KG1 (cell line): ENCODE measurements around the gene POLG2.
"Not testable (repeated sequence)": the region's sequence is repeated elsewhere in the genome, so short reads cannot be mapped to it uniquely, and the experiment has no call there.

Experiments
- DNase-seq: peaks from one replicate; lab custom pipeline; 2025; lab: John Stamatoyannopoulos, UW

Gene POLG2

DNA sequence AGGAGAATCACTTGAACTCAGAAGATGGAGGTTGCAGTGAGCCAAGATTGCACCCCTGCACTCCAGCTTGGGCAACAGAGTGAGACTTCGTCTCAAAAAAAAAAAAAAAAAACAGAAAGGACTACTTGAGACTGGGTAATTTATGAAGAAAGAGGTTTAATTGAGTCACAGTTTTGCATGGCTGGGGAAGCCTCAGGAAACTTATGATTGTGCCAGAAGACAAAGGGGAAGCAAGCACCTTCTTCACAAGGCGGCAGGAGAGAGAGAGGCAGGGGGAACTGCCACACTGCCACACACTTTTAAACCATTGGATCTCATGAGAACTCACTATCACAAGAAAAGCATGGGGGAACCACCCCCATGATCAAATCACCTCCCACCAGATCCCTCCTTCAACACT, 56.9 kb downstream of the POLG2 start:
- no peak for DNase-seq

DNA sequence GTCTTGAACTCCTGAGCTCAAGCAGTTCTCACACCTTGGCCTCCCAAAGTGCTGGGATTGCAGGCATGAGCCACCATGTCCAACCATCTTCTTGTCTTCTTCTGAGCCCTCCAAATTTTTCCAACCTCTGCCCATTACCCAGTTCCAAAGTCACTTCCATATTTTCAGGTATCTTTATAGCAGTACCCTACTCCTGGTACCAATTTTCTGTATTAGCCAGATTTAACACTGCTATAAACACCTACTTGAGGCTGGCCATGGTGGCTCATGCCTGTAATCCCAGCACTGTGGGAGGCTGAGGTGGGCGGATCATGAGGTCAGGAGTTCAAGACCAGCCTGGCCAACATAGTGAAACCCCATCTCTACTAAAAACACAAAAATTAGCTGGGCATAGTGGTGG, 57.3 kb downstream of the POLG2 start:
- DNase-seq = not testable (repeated sequence)

DNA sequence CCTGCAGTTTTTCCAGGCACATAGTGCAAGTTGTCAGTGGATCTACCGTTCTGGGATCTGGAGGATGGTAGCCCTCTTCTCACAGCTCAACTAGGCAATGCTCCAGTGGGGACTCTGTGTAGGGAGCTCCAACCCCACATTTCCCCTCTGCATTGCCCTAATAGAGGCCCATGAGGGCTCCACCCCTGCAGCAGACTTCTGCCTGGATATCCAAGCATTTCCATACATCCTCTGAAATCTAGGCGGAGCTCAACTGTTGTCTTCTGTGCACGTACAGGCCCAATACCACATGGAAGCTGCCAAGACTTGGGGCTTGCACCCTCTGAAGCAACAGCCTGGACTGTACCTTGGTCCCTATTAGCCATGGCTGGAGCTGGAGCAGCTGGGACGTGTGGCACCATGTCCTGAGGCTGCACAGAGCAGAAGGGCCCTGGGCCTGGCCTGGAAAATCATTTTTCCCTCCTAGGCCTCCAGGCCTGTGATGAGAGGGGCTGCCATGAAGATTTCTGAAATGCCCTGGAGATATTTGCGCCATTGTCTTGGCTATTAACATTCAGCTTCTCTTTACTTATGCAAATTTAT, 58.8 kb downstream of the POLG2 start:
- no peak for DNase-seq

DNA sequence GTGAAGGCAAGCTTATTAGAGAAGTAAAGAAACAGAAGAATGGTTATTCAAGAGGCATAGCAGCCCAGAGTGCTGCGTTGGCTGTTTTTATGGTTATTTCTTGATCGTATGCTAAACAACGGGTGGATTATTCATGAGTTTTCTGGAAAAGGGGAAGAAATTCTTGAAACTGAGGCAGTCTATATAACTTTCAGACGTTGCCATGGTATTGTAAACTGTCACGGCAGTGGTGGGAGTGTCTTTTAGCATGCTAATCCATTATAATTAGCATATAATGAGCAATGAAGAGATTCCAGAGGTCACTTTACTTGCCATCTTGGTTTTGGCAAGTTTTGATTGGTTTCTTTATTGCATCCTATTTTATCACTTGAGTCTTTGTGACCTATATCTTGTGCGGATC, 65.3 kb downstream of the POLG2 start:
- no peak for DNase-seq

DNA sequence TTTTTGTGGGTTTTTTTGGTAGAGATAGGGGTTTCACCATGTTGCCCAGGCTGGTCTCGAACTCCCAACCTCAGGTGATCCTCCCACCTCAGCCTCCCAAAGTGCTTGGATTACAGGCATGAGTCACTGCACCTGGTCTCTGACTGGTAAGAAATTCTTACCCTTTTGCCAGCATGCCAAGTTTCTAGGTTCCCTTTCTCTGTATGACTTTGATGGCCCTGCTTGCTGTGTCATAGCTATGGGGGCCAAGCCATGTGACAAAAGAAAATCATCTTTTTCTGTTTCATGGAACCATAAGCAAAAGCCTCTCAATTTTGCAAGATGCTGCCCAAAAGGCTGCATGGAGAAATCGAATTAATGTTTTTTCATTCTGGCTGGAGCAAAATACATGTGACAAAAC, 66.8 kb downstream of the POLG2 start:
- not testable (repeated sequence) for DNase-seq

DNA sequence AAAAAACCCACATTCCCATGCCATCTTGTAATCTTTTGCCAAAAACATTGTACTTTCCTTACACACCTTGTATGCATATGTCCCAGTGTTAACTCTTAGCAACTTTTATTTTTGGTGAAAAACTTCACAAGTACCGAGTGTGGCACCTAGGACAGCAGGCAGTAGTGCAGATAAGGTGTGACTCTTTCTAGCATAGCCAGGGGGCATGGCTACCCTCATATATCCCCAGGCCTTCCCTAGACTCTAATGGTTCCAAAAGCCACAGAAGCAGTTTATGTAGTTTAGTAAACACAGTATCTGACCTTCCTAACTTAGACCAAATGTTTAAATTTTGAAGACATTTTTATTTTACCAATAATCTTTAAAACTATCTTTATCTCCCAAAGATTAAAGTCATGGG, 68.4 kb downstream of the POLG2 start:
- DNase-seq = no peak
